ENCODE results near the gene SECISBP2. TPM values are rescaled to one million over a fixed set of nuclear protein-coding genes. Genes with fewer than 3 reads are reported as not detected.

SECISBP2 gene
- total and polyA plus RNA-seq, 4 donors, result 26.6 to 112 (median 43.0) TPM

DNA sequence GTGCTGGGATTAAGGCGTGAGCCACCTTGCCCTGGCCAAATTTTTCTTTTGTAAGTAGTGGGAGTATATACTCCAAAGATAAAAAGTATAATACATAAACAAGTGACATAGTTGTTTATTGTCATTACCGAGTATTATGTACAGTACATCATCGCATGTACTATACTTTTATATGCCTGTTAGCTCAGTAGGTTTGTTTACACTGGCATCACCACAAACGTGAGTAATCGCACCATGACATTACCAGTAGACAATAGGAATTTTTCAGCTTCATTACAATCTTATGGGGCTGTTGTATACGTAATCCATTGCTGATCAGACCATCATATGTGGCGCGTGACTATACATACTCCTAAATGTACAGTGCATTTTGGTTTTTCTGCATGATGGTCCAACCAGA, 9.8 kb downstream of the SECISBP2 start:
- Histone ChIP-seq H3K9ac (ENCODE audit: insufficient read depth in 1 of 2, low read length in 2 of 2) (no peak overlapping the region), H3K27me3 (ENCODE audit: control insufficient read depth in 3 of 3, insufficient read depth in 3 of 3, low read length in 2 of 3) (no peaks in the 10 kb centered on the region), H3K9me3 (ENCODE audit: control insufficient read depth in 4 of 4, insufficient read depth in 3 of 4, low read length in 3 of 4) (no peaks in the 10 kb centered on the region), H3K4me3 (no peak overlapping the region), H3K36me3 (ENCODE audit: control insufficient read depth in 4 of 4, insufficient read depth in 4 of 4, low read length in 4 of 4) (peaks cover 14 to 44% (median 30%) of the 10 kb centered on the region in 4 donors), H3K27ac (ENCODE audit: low read depth in 1 of 2, low read length in 1 of 2) (peak overlapping the region in 1 of 2 donors; percentile 11), H3K4me1 (ENCODE audit: control insufficient read depth in 5 of 5, insufficient read depth in 5 of 5, low read length in 5 of 5) (peaks cover 0 to 6% (median 0%) of the 10 kb centered on the region in 5 donors)
- TF ChIP-seq, protein P1, sequence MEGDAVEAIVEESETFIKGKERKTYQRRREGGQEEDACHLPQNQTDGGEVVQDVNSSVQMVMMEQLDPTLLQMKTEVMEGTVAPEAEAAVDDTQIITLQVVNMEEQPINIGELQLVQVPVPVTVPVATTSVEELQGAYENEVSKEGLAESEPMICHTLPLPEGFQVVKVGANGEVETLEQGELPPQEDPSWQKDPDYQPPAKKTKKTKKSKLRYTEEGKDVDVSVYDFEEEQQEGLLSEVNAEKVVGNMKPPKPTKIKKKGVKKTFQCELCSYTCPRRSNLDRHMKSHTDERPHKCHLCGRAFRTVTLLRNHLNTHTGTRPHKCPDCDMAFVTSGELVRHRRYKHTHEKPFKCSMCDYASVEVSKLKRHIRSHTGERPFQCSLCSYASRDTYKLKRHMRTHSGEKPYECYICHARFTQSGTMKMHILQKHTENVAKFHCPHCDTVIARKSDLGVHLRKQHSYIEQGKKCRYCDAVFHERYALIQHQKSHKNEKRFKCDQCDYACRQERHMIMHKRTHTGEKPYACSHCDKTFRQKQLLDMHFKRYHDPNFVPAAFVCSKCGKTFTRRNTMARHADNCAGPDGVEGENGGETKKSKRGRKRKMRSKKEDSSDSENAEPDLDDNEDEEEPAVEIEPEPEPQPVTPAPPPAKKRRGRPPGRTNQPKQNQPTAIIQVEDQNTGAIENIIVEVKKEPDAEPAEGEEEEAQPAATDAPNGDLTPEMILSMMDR (IDR thresholded peaks at IDR 0.05; ENCODE audit: control extremely low read depth, extremely low read depth), result no peak
- ATAC-seq (ENCODE audit: insufficient read depth, low FRiP score) (no peak), DNase-seq (no peak)
- 89 to 93% methylated on average over 8 of the region's 8 CpGs for WGBS, 2 donors

DNA sequence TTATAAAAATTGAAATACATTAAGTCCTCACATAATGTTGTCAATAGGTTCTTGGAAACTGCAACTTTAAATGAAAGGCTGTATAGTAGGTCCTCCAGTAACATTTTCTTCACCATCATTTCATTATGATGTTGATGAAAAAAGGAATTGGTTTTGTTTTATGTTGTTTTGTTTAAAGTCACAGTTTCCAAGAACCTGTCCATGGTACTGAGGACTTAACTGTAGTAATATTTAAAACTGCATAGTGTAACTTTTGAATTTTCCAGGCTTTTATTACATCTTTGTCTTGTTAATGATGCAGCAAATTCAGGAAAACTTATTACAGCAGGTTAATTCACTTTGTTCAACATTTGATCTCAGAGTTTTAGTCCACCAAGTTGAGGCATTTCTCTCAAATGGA, 11.6 kb downstream of the SECISBP2 start:
- Histone ChIP-seq H3K27me3 (ENCODE audit: control insufficient read depth in 3 of 3, insufficient read depth in 3 of 3, low read length in 2 of 3) (no peaks in the 10 kb centered on the region), H3K9me3 (ENCODE audit: control insufficient read depth in 4 of 4, insufficient read depth in 3 of 4, low read length in 3 of 4) (no peaks in the 10 kb centered on the region), H3K36me3 (ENCODE audit: control insufficient read depth in 4 of 4, insufficient read depth in 4 of 4, low read length in 4 of 4) (peaks cover 25 to 60% (median 43%) of the 10 kb centered on the region in 4 donors), H3K4me1 (ENCODE audit: control insufficient read depth in 5 of 5, insufficient read depth in 5 of 5, low read length in 5 of 5) (peaks cover 0 to under 1% (median 0%) of the 10 kb centered on the region in 5 donors), H3K27ac (ENCODE audit: low read depth in 1 of 2, low read length in 1 of 2) (no peak overlapping the region), H3K4me3 (no peak overlapping the region), H3K9ac (ENCODE audit: insufficient read depth in 1 of 2, low read length in 2 of 2) (no peak overlapping the region)
- ATAC-seq (ENCODE audit: insufficient read depth, low FRiP score), result no peak
- TF ChIP-seq, protein P1 (IDR thresholded peaks at IDR 0.05; ENCODE audit: control extremely low read depth, extremely low read depth), result no peak
- DNase-seq, result no peak

DNA sequence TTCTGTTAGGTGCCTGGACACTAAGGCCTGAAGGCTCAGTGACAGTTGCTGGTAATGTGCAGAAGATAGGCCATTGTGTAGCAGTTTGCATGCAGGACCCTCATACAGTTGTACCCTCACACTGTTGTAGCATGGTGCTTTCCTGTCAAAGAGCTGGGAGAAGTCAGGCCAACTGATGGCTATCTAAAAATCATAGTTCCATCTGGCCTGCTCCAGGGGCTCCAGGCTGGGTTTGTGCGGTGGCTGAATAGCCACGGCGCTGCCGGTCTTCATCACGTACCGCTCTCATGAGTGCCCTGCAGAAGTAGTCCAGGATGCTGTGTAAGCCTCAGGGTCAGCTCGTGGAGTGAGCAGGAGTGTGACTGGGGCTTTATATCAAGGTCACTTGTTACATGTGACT, 12.2 kb downstream of the SECISBP2 start:
- 95 to 97% methylated on average over 7 of the region's 7 CpGs for WGBS, 2 donors
- ATAC-seq (ENCODE audit: insufficient read depth, low FRiP score) (no peak), DNase-seq (no peak)
- Histone ChIP-seq H3K27me3 (ENCODE audit: control insufficient read depth in 3 of 3, insufficient read depth in 3 of 3, low read length in 2 of 3) (no peaks in the 10 kb centered on the region), H3K4me3 (no peak overlapping the region), H3K27ac (ENCODE audit: low read depth in 1 of 2, low read length in 1 of 2) (no peak overlapping the region), H3K9me3 (ENCODE audit: control insufficient read depth in 4 of 4, insufficient read depth in 3 of 4, low read length in 3 of 4) (no peaks in the 10 kb centered on the region), H3K36me3 (ENCODE audit: control insufficient read depth in 4 of 4, insufficient read depth in 4 of 4, low read length in 4 of 4) (peaks cover 27 to 60% (median 43%) of the 10 kb centered on the region in 4 donors), H3K9ac (ENCODE audit: insufficient read depth in 1 of 2, low read length in 2 of 2) (no peak overlapping the region), H3K4me1 (ENCODE audit: control insufficient read depth in 5 of 5, insufficient read depth in 5 of 5, low read length in 5 of 5) (no peaks in the 10 kb centered on the region)
- TF ChIP-seq, protein P1 (IDR thresholded peaks at IDR 0.05; ENCODE audit: control extremely low read depth, extremely low read depth), result no peak

DNA sequence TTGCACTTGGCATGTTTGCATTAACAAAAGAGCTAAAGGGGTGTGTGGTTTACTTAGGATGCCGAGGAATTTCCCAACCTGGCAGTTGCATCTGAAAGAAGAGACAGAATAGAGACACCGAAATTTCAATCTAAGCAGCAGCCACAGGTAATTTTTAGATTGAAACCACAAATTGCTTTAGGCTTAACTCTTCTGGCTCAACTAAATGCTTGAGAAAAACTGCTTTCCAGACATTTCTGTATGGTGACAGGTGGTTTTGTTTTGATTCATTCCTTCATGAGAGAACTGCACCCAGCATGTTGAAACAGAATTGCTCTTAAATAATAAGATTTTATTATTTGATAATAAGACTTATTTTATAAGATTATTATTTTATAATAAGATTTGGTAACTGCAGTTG, 21.5 kb downstream of the SECISBP2 start:
- no peak overlapping the region for H3K9ac ChIP-seq (ENCODE audit: insufficient read depth in 1 of 2, low read length in 2 of 2)
- no peak for ATAC-seq (ENCODE audit: insufficient read depth, low FRiP score)
- H3K9me3 ChIP-seq (ENCODE audit: control insufficient read depth in 4 of 4, insufficient read depth in 3 of 4, low read length in 3 of 4), result no peaks in the 10 kb centered on the region
- TF ChIP-seq, protein P1 (IDR thresholded peaks at IDR 0.05; ENCODE audit: control extremely low read depth, extremely low read depth), result no peak
- WGBS, 2 donors, result 63 to 70% methylated on average over 2 of the region's 2 CpGs
- H3K36me3 ChIP-seq (ENCODE audit: control insufficient read depth in 4 of 4, insufficient read depth in 4 of 4, low read length in 4 of 4), result peaks cover 23 to 54% (median 39%) of the 10 kb centered on the region in 4 donors
- H3K4me1 ChIP-seq (ENCODE audit: control insufficient read depth in 5 of 5, insufficient read depth in 5 of 5, low read length in 5 of 5), result no peaks in the 10 kb centered on the region
- no peak overlapping the region for H3K4me3 ChIP-seq
- no peak overlapping the region for H3K27ac ChIP-seq (ENCODE audit: low read depth in 1 of 2, low read length in 1 of 2)
- no peaks in the 10 kb centered on the region for H3K27me3 ChIP-seq (ENCODE audit: control insufficient read depth in 3 of 3, insufficient read depth in 3 of 3, low read length in 2 of 3)
- no peak for DNase-seq

Measured in lung (tissue), 12 donors.